Measurements from ENCODE around the gene MAF. TPM values are rescaled to one million over a fixed set of nuclear protein-coding genes. Genes with fewer than 3 reads are reported as not detected.
A peak's percentile ranks its signal among the peaks of the same experiment; 100 is the strongest.

MAF gene
- total and polyA plus RNA-seq, 2 of the 13 experiments (the other 11 are each of a cell fraction or from before 2014, with no cell fraction given): 0.07 to 0.31 TPM

- TF ChIP-seq, protein P1, sequence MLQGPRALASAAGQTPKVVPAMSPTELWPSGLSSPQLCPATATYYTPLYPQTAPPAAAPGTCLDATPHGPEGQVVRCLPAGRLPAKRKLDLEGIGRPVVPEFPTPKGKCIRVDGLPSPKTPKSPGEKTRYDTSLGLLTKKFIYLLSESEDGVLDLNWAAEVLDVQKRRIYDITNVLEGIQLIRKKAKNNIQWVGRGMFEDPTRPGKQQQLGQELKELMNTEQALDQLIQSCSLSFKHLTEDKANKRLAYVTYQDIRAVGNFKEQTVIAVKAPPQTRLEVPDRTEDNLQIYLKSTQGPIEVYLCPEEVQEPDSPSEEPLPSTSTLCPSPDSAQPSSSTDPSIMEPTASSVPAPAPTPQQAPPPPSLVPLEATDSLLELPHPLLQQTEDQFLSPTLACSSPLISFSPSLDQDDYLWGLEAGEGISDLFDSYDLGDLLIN (CRISPR knock-in tag; IDR thresholded peaks at IDR 0.05; ENCODE audit: borderline replicate concordance): no peak
- TF ChIP-seq CHD4 (IDR thresholded peaks at IDR 0.05; ENCODE audit: borderline replicate concordance, low read length): peak; percentile 83; the same call in 1 of the 2 replicates
- no peak for TF ChIP-seq ARNTL (CRISPR knock-in tag; IDR thresholded peaks at IDR 0.05)
- peak; percentile 62; the same call in 1 of the 2 replicates for TF ChIP-seq ZFP90 (CRISPR knock-in tag; IDR thresholded peaks at IDR 0.05; ENCODE audit: borderline replicate concordance)
- TF ChIP-seq NBN (conservative IDR thresholded peaks at IDR 0.05): no peak
- TF ChIP-seq ZNF563 (CRISPR knock-in tag; IDR thresholded peaks at IDR 0.05): no peak
- TF ChIP-seq, protein P2, sequence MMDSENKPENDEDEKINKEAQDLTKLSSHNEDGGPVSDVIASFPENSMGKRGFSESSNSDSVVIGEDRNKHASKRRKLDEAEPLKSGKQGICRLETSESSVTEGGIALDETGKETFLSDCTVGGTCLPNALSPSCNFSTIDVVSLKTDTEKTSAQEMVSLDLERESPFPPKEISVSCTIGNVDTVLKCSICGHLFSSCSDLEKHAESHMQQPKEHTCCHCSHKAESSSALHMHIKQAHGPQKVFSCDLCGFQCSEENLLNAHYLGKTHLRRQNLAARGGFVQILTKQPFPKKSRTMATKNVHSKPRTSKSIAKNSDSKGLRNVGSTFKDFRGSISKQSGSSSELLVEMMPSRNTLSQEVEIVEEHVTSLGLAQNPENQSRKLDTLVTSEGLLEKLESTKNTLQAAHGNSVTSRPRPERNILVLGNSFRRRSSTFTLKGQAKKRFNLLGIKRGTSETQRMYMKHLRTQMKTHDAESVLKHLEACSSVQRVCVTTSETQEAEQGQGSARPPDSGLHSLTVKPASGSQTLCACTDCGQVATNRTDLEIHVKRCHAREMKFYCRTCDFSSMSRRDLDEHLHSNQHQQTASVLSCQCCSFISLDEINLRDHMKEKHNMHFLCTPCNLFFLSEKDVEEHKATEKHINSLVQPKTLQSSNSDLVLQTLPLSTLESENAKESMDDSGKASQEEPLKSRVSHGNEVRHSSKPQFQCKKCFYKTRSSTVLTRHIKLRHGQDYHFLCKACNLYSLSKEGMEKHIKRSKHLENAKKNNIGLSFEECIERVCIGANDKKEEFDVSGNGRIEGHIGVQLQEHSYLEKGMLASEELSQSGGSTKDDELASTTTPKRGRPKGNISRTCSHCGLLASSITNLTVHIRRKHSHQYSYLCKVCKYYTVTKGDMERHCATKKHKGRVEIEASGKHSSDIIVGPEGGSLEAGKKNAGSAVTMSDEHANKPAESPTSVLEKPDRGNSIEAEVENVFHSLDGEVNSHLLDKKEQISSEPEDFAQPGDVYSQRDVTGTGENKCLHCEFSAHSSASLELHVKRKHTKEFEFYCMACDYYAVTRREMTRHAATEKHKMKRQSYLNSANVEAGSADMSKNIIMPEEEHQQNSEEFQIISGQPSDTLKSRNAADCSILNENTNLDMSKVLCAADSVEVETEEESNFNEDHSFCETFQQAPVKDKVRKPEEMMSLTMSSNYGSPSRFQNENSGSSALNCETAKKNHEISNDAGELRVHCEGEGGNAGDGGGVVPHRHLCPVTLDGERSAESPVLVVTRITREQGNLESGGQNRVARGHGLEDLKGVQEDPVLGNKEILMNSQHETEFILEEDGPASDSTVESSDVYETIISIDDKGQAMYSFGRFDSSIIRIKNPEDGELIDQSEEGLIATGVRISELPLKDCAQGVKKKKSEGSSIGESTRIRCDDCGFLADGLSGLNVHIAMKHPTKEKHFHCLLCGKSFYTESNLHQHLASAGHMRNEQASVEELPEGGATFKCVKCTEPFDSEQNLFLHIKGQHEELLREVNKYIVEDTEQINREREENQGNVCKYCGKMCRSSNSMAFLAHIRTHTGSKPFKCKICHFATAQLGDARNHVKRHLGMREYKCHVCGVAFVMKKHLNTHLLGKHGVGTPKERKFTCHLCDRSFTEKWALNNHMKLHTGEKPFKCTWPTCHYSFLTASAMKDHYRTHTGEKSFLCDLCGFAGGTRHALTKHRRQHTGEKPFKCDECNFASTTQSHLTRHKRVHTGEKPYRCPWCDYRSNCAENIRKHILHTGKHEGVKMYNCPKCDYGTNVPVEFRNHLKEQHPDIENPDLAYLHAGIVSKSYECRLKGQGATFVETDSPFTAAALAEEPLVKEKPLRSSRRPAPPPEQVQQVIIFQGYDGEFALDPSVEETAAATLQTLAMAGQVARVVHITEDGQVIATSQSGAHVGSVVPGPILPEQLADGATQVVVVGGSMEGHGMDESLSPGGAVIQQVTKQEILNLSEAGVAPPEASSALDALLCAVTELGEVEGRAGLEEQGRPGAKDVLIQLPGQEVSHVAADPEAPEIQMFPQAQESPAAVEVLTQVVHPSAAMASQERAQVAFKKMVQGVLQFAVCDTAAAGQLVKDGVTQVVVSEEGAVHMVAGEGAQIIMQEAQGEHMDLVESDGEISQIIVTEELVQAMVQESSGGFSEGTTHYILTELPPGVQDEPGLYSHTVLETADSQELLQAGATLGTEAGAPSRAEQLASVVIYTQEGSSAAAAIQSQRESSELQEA (CRISPR knock-in tag; IDR thresholded peaks at IDR 0.05; ENCODE audit: not compliant biosample characterization): no peak
- no peak for TF ChIP-seq ZNF562 (CRISPR knock-in tag; IDR thresholded peaks at IDR 0.05; ENCODE audit: borderline replicate concordance)
- TF ChIP-seq, protein P3, sequence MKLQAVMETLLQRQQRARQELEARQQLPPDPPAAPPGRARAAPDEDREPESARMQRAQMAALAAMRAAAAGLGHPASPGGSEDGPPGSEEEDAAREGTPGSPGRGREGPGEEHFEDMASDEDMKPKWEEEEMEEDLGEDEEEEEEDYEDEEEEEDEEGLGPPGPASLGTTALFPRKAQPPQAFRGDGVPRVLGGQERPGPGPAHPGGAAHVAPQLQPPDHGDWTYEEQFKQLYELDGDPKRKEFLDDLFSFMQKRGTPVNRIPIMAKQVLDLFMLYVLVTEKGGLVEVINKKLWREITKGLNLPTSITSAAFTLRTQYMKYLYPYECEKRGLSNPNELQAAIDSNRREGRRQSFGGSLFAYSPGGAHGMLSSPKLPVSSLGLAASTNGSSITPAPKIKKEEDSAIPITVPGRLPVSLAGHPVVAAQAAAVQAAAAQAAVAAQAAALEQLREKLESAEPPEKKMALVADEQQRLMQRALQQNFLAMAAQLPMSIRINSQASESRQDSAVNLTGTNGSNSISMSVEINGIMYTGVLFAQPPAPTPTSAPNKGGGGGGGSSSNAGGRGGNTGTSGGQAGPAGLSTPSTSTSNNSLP (IDR thresholded peaks at IDR 0.05; ENCODE audit: low read depth, low read length): no peak
- TF ChIP-seq, protein P4, sequence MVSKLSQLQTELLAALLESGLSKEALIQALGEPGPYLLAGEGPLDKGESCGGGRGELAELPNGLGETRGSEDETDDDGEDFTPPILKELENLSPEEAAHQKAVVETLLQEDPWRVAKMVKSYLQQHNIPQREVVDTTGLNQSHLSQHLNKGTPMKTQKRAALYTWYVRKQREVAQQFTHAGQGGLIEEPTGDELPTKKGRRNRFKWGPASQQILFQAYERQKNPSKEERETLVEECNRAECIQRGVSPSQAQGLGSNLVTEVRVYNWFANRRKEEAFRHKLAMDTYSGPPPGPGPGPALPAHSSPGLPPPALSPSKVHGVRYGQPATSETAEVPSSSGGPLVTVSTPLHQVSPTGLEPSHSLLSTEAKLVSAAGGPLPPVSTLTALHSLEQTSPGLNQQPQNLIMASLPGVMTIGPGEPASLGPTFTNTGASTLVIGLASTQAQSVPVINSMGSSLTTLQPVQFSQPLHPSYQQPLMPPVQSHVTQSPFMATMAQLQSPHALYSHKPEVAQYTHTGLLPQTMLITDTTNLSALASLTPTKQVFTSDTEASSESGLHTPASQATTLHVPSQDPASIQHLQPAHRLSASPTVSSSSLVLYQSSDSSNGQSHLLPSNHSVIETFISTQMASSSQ (IDR thresholded peaks at IDR 0.05; ENCODE audit: low read depth): no peak; the same call in 1 of the 2 replicates
- TF ChIP-seq, protein P4 (CRISPR knock-in tag; IDR thresholded peaks at IDR 0.05; ENCODE audit: borderline replicate concordance): no peak
These were observed 1.5 kb upstream of the MAF start (continued) for GRCh38 chr16:79601931-79602627.
